HG03060 (cell line): ENCODE results near the gene ZBTB2.
A peak's percentile ranks its signal among the peaks of the same experiment; 100 is the strongest.

ENCODE experiments used
- ATAC-seq: cut with Tn5 transposase; IDR thresholded peaks from one replicate; pipeline ENCODE4 v1.9.1; 2021; ENCODE audit warnings: low read depth, moderate number of reproducible peaks; ENCODE audit not compliant: unreplicated experiment

Gene ZBTB2

GRCh38 chr6:151391471-151392413 lies at the start of gene ZBTB2:
TSS of gene ZBTB2 (minus strand) at chr6:151391559. CDS start at chr6:151373637, 17,922 bp downstream.
- peak; percentile 18 for ATAC-seq

- ATAC-seq = no peak
Measured at GRCh38 chr6:151440930-151441329, 49.6 kb upstream of the ZBTB2 start.

GRCh38 chr6:151440498-151440897 lies 49.1 kb upstream of the ZBTB2 start:
- ATAC-seq = no peak

- no peak for ATAC-seq
Measured at GRCh38 chr6:151437401-151437800, 46.0 kb upstream of the ZBTB2 start.

- no peak for ATAC-seq
Measured at GRCh38 chr6:151436802-151437201, 45.4 kb upstream of the ZBTB2 start.

- no peak for ATAC-seq
Measured at GRCh38 chr6:151436300-151436699, 44.9 kb upstream of the ZBTB2 start.

GRCh38 chr6:151434369-151434768 lies 43.0 kb upstream of the ZBTB2 start:
- ATAC-seq = no peak

GRCh38 chr6:151432651-151433050 lies 41.3 kb upstream of the ZBTB2 start:
- ATAC-seq = no peak

- ATAC-seq = no peak
Measured at GRCh38 chr6:151431337-151431736, 40.0 kb upstream of the ZBTB2 start.

- no peak for ATAC-seq
Measured at GRCh38 chr6:151430886-151431285, 39.5 kb upstream of the ZBTB2 start.

- ATAC-seq = no peak
Measured at GRCh38 chr6:151428093-151428735, 36.9 kb upstream of the ZBTB2 start.

- ATAC-seq = no peak
Measured at GRCh38 chr6:151425561-151425960, 34.2 kb upstream of the ZBTB2 start.

GRCh38 chr6:151422981-151423380 lies 31.6 kb upstream of the ZBTB2 start:
- no peak for ATAC-seq

- no peak for ATAC-seq
Measured at GRCh38 chr6:151417477-151417876, 26.1 kb upstream of the ZBTB2 start.

GRCh38 chr6:151414641-151415260 lies 23.4 kb upstream of the ZBTB2 start:
- no peak for ATAC-seq

- no peak for ATAC-seq
Measured at GRCh38 chr6:151413372-151414145, 22.2 kb upstream of the ZBTB2 start.

GRCh38 chr6:151412909-151413308 lies 21.6 kb upstream of the ZBTB2 start:
- ATAC-seq = no peak

GRCh38 chr6:151409679-151410078 lies 18.3 kb upstream of the ZBTB2 start:
- no peak for ATAC-seq

- no peak for ATAC-seq
Measured at GRCh38 chr6:151409260-151409659, 17.9 kb upstream of the ZBTB2 start.

- ATAC-seq = no peak
Measured at GRCh38 chr6:151408858-151409257, 17.5 kb upstream of the ZBTB2 start.

- no peak for ATAC-seq
Measured at GRCh38 chr6:151403919-151404308, 12.6 kb upstream of the ZBTB2 start.
